Measurements from ENCODE around the gene GLI1.

The GLI1 gene

DNA sequence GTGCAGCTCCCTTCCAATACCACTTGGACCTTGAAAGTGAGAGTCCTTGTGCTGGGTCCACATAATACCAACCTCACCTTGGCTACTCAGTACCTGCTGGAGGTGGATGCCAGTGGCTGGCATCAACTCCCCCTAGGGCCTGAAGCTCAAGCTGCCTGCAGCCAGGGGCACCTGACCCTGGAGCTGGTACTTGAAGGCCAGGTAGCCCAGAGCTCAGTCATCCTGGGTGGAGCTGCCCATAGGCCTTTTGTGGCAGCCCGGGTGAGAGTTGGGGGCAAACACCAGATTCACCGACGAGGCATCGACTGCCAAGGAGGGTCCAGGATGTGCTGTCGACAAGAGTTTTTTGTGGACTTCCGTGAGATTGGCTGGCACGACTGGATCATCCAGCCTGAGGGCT is 10.2 kb upstream of the GLI1 start:
- Histone ChIP-seq H2AFZ (ENCODE audit: low read depth, low read length) (no peak overlapping the region), H3K4me2 (ENCODE audit: insufficient read depth, low read length) (no peak overlapping the region), H3K79me2 (ENCODE audit: insufficient read depth, low read length) (no peaks in the 10 kb centered on the region), H3K9me3 (ENCODE audit: insufficient read depth, low read length, severe bottlenecking) (no peaks in the 10 kb centered on the region), H3K27ac (ENCODE audit: low read length) (no peak overlapping the region), H3K4me1 (ENCODE audit: insufficient read depth, low read length) (no peaks in the 10 kb centered on the region), H3K36me3 (ENCODE audit: insufficient read depth, low read length) (no peaks in the 10 kb centered on the region), H3K4me3 (ENCODE audit: low read depth in 1 of 2, low read length in 2 of 2) (no peak overlapping the region), H3K27me3 (ENCODE audit: insufficient read depth, low read length, poor library complexity) (no peaks in the 10 kb centered on the region), H3K9ac (ENCODE audit: low read depth, low read length) (no peak overlapping the region), H4K20me1 (ENCODE audit: insufficient read depth, low read length) (no peaks in the 10 kb centered on the region)
- ATAC-seq (ENCODE audit: insufficient read depth, low read depth) (no peak), DNase-seq (no peak)
- no peak for TF ChIP-seq EZH2 (IDR thresholded peaks at IDR 0.05; ENCODE audit: borderline replicate concordance, low read depth, low read length, severe bottlenecking)
- TF ChIP-seq, protein P1, sequence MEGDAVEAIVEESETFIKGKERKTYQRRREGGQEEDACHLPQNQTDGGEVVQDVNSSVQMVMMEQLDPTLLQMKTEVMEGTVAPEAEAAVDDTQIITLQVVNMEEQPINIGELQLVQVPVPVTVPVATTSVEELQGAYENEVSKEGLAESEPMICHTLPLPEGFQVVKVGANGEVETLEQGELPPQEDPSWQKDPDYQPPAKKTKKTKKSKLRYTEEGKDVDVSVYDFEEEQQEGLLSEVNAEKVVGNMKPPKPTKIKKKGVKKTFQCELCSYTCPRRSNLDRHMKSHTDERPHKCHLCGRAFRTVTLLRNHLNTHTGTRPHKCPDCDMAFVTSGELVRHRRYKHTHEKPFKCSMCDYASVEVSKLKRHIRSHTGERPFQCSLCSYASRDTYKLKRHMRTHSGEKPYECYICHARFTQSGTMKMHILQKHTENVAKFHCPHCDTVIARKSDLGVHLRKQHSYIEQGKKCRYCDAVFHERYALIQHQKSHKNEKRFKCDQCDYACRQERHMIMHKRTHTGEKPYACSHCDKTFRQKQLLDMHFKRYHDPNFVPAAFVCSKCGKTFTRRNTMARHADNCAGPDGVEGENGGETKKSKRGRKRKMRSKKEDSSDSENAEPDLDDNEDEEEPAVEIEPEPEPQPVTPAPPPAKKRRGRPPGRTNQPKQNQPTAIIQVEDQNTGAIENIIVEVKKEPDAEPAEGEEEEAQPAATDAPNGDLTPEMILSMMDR (IDR thresholded peaks at IDR 0.05; ENCODE audit: borderline replicate concordance, extremely low read depth, low read length, poor library complexity, severe bottlenecking): no peak

- Histone ChIP-seq H3K9ac (ENCODE audit: low read depth, low read length) (no peak overlapping the region), H3K79me2 (ENCODE audit: insufficient read depth, low read length) (no peaks in the 10 kb centered on the region), H3K4me2 (ENCODE audit: insufficient read depth, low read length) (no peak overlapping the region), H3K9me3 (ENCODE audit: insufficient read depth, low read length, severe bottlenecking) (no peaks in the 10 kb centered on the region), H3K27me3 (ENCODE audit: insufficient read depth, low read length, poor library complexity) (no peaks in the 10 kb centered on the region), H3K4me1 (ENCODE audit: insufficient read depth, low read length) (no peaks in the 10 kb centered on the region), H3K27ac (ENCODE audit: low read length) (no peak overlapping the region), H3K36me3 (ENCODE audit: insufficient read depth, low read length) (no peaks in the 10 kb centered on the region), H2AFZ (ENCODE audit: low read depth, low read length) (no peak overlapping the region), H4K20me1 (ENCODE audit: insufficient read depth, low read length) (no peaks in the 10 kb centered on the region), H3K4me3 (ENCODE audit: low read depth in 1 of 2, low read length in 2 of 2) (no peak overlapping the region)
- no peak for ATAC-seq (ENCODE audit: insufficient read depth, low read depth)
- no peak for DNase-seq
- no peak for TF ChIP-seq EZH2 (IDR thresholded peaks at IDR 0.05; ENCODE audit: borderline replicate concordance, low read depth, low read length, severe bottlenecking)
- TF ChIP-seq, protein P1 (IDR thresholded peaks at IDR 0.05; ENCODE audit: borderline replicate concordance, extremely low read depth, low read length, poor library complexity, severe bottlenecking): no peak
Observed at GRCh38 chr12:57450057-57450456, 9.5 kb upstream of the GLI1 start.

DNA sequence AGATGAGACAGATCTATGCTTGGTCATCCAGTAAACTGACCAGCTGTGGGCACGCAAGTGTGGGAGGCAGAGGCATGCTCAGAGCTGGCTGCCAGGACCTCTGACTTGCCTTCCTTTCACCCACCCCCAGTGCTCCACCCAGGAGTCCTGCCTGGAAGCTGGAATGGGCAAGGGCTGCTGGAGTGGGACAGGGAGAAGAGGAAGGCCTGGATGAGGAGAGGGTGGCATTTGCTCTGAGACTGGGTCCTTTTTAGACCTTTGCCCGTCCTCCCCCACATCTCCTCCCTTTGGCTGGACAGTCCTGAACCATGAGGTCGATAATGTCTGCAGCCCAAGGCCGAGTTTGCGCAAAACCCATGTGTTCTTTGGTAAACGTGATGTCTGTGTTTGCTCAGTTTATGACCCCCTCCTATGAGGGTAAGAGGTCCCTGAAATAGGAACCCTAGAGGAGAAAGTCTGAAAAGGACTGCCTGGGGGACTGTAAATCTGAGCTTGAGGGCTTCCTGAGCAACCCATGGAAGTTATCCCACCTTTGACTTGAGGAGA is 8.3 kb upstream of the GLI1 start:
- ATAC-seq (ENCODE audit: insufficient read depth, low read depth) (no peak), DNase-seq (no peak)
- H3K4me3 ChIP-seq (ENCODE audit: low read depth in 1 of 2, low read length in 2 of 2): no peak overlapping the region
- no peaks in the 10 kb centered on the region for H3K79me2 ChIP-seq (ENCODE audit: insufficient read depth, low read length)
- no peaks in the 10 kb centered on the region for H3K27me3 ChIP-seq (ENCODE audit: insufficient read depth, low read length, poor library complexity)
- H2AFZ ChIP-seq (ENCODE audit: low read depth, low read length): no peak overlapping the region
- H3K4me1 ChIP-seq (ENCODE audit: insufficient read depth, low read length): peaks cover 3% of the 10 kb centered on the region; the same call in 1 of the 2 replicates
- H3K4me2 ChIP-seq (ENCODE audit: insufficient read depth, low read length): no peak overlapping the region
- TF ChIP-seq, protein P1 (IDR thresholded peaks at IDR 0.05; ENCODE audit: borderline replicate concordance, extremely low read depth, low read length, poor library complexity, severe bottlenecking): no peak
- TF ChIP-seq EZH2 (IDR thresholded peaks at IDR 0.05; ENCODE audit: borderline replicate concordance, low read depth, low read length, severe bottlenecking): no peak
- H3K27ac ChIP-seq (ENCODE audit: low read length): no peak overlapping the region
- no peaks in the 10 kb centered on the region for H4K20me1 ChIP-seq (ENCODE audit: insufficient read depth, low read length)
- H3K36me3 ChIP-seq (ENCODE audit: insufficient read depth, low read length): no peaks in the 10 kb centered on the region
- no peaks in the 10 kb centered on the region for H3K9me3 ChIP-seq (ENCODE audit: insufficient read depth, low read length, severe bottlenecking)
- H3K9ac ChIP-seq (ENCODE audit: low read depth, low read length): no peak overlapping the region
